HepG2 (cell line): ENCODE data around the gene ZFP36L2. TPM values are rescaled to one million over a fixed set of nuclear protein-coding genes. Genes with fewer than 3 reads are reported as not detected.

Experiments
- ARNT2 ChIP-seq: sonication (generic); formaldehyde crosslinking; IDR thresholded peaks from 2 replicates; pipeline ENCODE4 v1.8.0; 2022; ENCODE audit warnings: mild to moderate bottlenecking, low read depth, missing genetic modification reagents, moderate library complexity
- ASH2L ChIP-seq: fragments of 300-600, 200-600 bp; sonication (generic); IDR thresholded peaks from 2 replicates; pipeline ENCODE4 v1.7.0; 2017; ENCODE audit warnings: low read depth, mild to moderate bottlenecking, moderate library complexity, mixed read lengths, low read length; ENCODE audit not compliant: insufficient read length
- BRD4 ChIP-seq: sonication (generic); formaldehyde crosslinking; IDR thresholded peaks from 2 replicates; pipeline ENCODE4 v1.4.0; 2020; ENCODE audit warnings: missing genetic modification reagents
- DR1 ChIP-seq: sonication (generic); formaldehyde crosslinking; IDR thresholded peaks from 2 replicates; pipeline ENCODE4 v1.8.0; 2021; ENCODE audit warnings: mild to moderate bottlenecking, missing genetic modification reagents, inconsistent platforms
- FOSL1 ChIP-seq: sonication (generic); formaldehyde crosslinking; IDR thresholded peaks from 2 replicates; pipeline ENCODE4 v1.9.0; 2021; ENCODE audit warnings: missing genetic modification reagents, borderline replicate concordance
- FOXM1 ChIP-seq: sonication (generic); formaldehyde crosslinking; IDR thresholded peaks from 2 replicates; pipeline ENCODE4 v1.5.0; 2020; ENCODE audit warnings: missing genetic modification reagents
- HNRNPK ChIP-seq: fragments of 200-400 bp; formaldehyde crosslinking; IDR thresholded peaks from 2 replicates; pipeline ENCODE4 v1.6.1; 2018; ENCODE audit warnings: low read length, low read depth, moderate library complexity, mild to moderate bottlenecking; ENCODE audit not compliant: poor library complexity, severe bottlenecking
- KDM5A ChIP-seq: fragments of 200-600 bp; sonication (generic); IDR thresholded peaks from 2 replicates; pipeline ENCODE4 v1.7.0; 2018; ENCODE audit warnings: antibody characterized with exemption, mild to moderate bottlenecking, low read length, borderline replicate concordance
- NFE2 ChIP-seq: sonication (generic); formaldehyde crosslinking; IDR thresholded peaks from 2 replicates; pipeline ENCODE4 v1.4.0; 2020; ENCODE audit warnings: missing genetic modification reagents
- RFXANK ChIP-seq: IDR thresholded peaks from 2 replicates; pipeline ENCODE4 v1.6.1; 2016
- SKIL ChIP-seq: sonication (generic); formaldehyde crosslinking; IDR thresholded peaks from 2 replicates; pipeline ENCODE4 v1.8.0; 2022; ENCODE audit warnings: missing genetic modification reagents, mild to moderate bottlenecking, moderate library complexity, borderline replicate concordance
- SNRNP70 ChIP-seq: fragments of 200-400 bp; formaldehyde crosslinking; IDR thresholded peaks from 2 replicates; pipeline ENCODE4 v1.6.1; 2017; ENCODE audit warnings: mild to moderate bottlenecking, low read depth, low read length, moderate library complexity
- TBP ChIP-seq: sonication (generic); formaldehyde crosslinking; IDR thresholded peaks from 2 replicates; pipeline ENCODE4 v1.5.0; 2020; ENCODE audit warnings: missing genetic modification reagents
- TEAD3 ChIP-seq: optimal IDR thresholded peaks from 2 replicates; pipeline ENCODE3; 2016; ENCODE audit warnings: borderline replicate concordance
- TRIM24 ChIP-seq: sonication (generic); formaldehyde crosslinking; IDR thresholded peaks from 2 replicates; pipeline ENCODE4 v1.8.0; 2022; ENCODE audit warnings: mild to moderate bottlenecking, missing genetic modification reagents
- U2AF1 ChIP-seq: fragments of 200-400 bp; formaldehyde crosslinking; optimal IDR thresholded peaks from 2 replicates; pipeline ENCODE3; 2017; ENCODE audit warnings: mild to moderate bottlenecking, low read depth, low read length
- ZBTB20 ChIP-seq: sonication (generic); formaldehyde crosslinking; IDR thresholded peaks from 2 replicates; pipeline ENCODE4 v1.8.1; 2023; ENCODE audit warnings: missing genetic modification reagents, low read depth, mild to moderate bottlenecking, borderline replicate concordance
- ZNF10 ChIP-seq: sonication (generic); formaldehyde crosslinking; IDR thresholded peaks from 2 replicates; pipeline ENCODE4 v1.4.0; 2020; ENCODE audit warnings: mild to moderate bottlenecking, low read depth, missing genetic modification reagents, borderline replicate concordance
- ZNF296 ChIP-seq: sonication (generic); formaldehyde crosslinking; conservative IDR thresholded peaks from 2 replicates; pipeline ENCODE4 v1.5.0; 2020; ENCODE audit warnings: mild to moderate bottlenecking, missing genetic modification reagents
- ZNF367 ChIP-seq: sonication (generic); formaldehyde crosslinking; IDR thresholded peaks from 2 replicates; pipeline ENCODE4 v1.4.0; 2020; ENCODE audit warnings: missing genetic modification reagents, borderline replicate concordance
- ZNF570 ChIP-seq: sonication (generic); formaldehyde crosslinking; IDR thresholded peaks from 2 replicates; pipeline ENCODE4 v1.4.0; 2020; ENCODE audit warnings: mild to moderate bottlenecking, missing genetic modification reagents, borderline replicate concordance
- ZNF629 ChIP-seq: sonication (generic); formaldehyde crosslinking; conservative IDR thresholded peaks from 2 replicates; pipeline ENCODE4 v1.5.0; 2020; ENCODE audit warnings: missing genetic modification reagents
- ZNF775 ChIP-seq: sonication (generic); formaldehyde crosslinking; IDR thresholded peaks from 2 replicates; pipeline ENCODE4 v1.4.0; 2020; ENCODE audit warnings: missing genetic modification reagents, mild to moderate bottlenecking, moderate library complexity, borderline replicate concordance
- ZNF879 ChIP-seq: sonication (generic); formaldehyde crosslinking; IDR thresholded peaks from 2 replicates; pipeline ENCODE4 v1.8.1; 2023; ENCODE audit warnings: missing genetic modification reagents
- polyA plus RNA-seq, 8 experiments: library from polyadenylated mRNA; depleted of rRNA in 3 of 8; stranded (reverse) in 7 of 8; unstranded in 1 of 8; fragments of >200 nt; fragmentation: Illumina TruSeq in 4 of 8; extraction: Trizol in 4 of 8; gene quantifications; 2 replicates each; pipeline versions ENCODE4 v1.2.1 to v1.2.3, GENCODE V29; 2011 to 2016; ENCODE audit warnings: low read depth in 4 of 8, missing spikeins in 1 of 8, mixed read lengths in 1 of 8; ENCODE audit not compliant: insufficient read depth in 1 of 8
- total RNA-seq, 5 experiments: library from RNA; depleted of rRNA; stranded (reverse); fragments of >200 nt; fragmentation: Illumina TruSeq; extraction: Trizol; gene quantifications; 2 replicates each; pipeline ENCODE4 v1.2.3, GENCODE V29; 2016; ENCODE audit warnings: low read depth in 1 of 5
- TF ChIP-seq, protein P1 (sequence below): sonication (generic); formaldehyde crosslinking; IDR thresholded peaks from 2 replicates; pipeline ENCODE4 v1.5.1; 2020; ENCODE audit warnings: missing genetic modification reagents, mild to moderate bottlenecking, borderline replicate concordance
- TF ChIP-seq, protein P2 (sequence below): sonication (generic); formaldehyde crosslinking; IDR thresholded peaks from 2 replicates; pipeline ENCODE4 v1.4.0; 2020; ENCODE audit warnings: missing genetic modification reagents, borderline replicate concordance

The ZFP36L2 gene
- total and polyA plus RNA-seq, 2 of the 13 experiments (the other 11 are each of a cell fraction or from before 2014, with no cell fraction given), result 11.2 to 21.8 TPM

DNA sequence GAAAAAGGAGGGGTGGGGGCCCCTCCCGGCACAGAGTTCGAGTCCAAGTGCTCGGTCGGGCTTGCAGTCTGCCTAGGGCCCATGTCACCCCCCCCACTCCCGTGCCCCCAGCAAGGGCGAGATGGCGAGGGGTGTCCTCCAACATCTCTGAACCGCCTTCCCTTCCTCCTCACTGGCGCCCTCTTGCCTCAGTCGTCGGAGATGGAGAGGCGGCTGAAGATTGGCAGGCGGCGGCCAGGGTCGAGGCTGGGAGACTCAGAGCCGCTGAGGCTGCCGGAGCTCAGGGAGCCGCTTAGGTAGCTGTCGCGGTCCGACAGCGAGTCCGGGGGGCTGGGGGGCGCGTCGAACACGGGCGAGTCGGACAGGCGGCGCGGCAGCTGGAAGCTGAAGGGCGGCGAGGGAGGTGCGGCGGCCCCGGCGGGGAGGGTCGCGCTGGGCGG, 2.3 kb downstream of the ZFP36L2 start (continued):
- TF ChIP-seq, protein P1, sequence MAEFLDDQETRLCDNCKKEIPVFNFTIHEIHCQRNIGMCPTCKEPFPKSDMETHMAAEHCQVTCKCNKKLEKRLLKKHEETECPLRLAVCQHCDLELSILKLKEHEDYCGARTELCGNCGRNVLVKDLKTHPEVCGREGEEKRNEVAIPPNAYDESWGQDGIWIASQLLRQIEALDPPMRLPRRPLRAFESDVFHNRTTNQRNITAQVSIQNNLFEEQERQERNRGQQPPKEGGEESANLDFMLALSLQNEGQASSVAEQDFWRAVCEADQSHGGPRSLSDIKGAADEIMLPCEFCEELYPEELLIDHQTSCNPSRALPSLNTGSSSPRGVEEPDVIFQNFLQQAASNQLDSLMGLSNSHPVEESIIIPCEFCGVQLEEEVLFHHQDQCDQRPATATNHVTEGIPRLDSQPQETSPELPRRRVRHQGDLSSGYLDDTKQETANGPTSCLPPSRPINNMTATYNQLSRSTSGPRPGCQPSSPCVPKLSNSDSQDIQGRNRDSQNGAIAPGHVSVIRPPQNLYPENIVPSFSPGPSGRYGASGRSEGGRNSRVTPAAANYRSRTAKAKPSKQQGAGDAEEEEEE (CRISPR knock-in tag), result no peak
- TF ChIP-seq ZNF879 (CRISPR knock-in tag) (no peak), BRD4 (no peak), DR1 (CRISPR knock-in tag) (no peak), ASH2L (peak; percentile 22), SNRNP70 (no peak), KDM5A (no peak), NFE2 (CRISPR knock-in tag) (no peak), HNRNPK (no peak), ZNF775 (no peak), ZNF570 (CRISPR knock-in tag) (no peak), TBP (CRISPR knock-in tag) (no peak), RFXANK (no peak), ZNF629 (0 out of 2 replicates have a peak, but pooled peaks have one; percentile 17), SKIL (CRISPR knock-in tag) (peak; percentile 37; the same call in 1 of the 2 replicates), FOXM1 (CRISPR knock-in tag) (no peak), ARNT2 (no peak), U2AF1 (no peak), ZBTB20 (CRISPR knock-in tag) (peak; percentile 29; the same call in 1 of the 2 replicates), ZNF367 (no peak; the same call in 1 of the 2 replicates), ZNF10 (no peak), TEAD3 (CRISPR knock-in tag) (peak; percentile 14), FOSL1 (CRISPR knock-in tag) (no peak), TRIM24 (CRISPR knock-in tag) (no peak), ZNF296 (CRISPR knock-in tag) (no peak)
- TF ChIP-seq, protein P2, sequence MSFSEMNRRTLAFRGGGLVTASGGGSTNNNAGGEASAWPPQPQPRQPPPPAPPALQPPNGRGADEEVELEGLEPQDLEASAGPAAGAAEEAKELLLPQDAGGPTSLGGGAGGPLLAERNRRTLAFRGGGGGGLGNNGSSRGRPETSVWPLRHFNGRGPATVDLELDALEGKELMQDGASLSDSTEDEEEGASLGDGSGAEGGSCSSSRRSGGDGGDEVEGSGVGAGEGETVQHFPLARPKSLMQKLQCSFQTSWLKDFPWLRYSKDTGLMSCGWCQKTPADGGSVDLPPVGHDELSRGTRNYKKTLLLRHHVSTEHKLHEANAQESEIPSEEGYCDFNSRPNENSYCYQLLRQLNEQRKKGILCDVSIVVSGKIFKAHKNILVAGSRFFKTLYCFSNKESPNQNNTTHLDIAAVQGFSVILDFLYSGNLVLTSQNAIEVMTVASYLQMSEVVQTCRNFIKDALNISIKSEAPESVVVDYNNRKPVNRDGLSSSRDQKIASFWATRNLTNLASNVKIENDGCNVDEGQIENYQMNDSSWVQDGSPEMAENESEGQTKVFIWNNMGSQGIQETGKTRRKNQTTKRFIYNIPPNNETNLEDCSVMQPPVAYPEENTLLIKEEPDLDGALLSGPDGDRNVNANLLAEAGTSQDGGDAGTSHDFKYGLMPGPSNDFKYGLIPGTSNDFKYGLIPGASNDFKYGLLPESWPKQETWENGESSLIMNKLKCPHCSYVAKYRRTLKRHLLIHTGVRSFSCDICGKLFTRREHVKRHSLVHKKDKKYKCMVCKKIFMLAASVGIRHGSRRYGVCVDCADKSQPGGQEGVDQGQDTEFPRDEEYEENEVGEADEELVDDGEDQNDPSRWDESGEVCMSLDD (CRISPR knock-in tag), result no peak
